AG09319 (cell line): ENCODE data around the gene SCAMP3.

Experiments used
- DNase-seq: peaks from one replicate; pipeline ENCODE4 v3.0.0-alpha.2; 2010; ENCODE audit warnings: low read depth; ENCODE audit errors: extremely low read depth
- TF ChIP-seq, protein P1 (sequence below): IDR thresholded peaks from 2 replicates; pipeline ENCODE4 v1.5.1; 2011; ENCODE audit warnings: low read depth, mild to moderate bottlenecking, inconsistent platforms, low read length, moderate library complexity

The SCAMP3 gene

DNA sequence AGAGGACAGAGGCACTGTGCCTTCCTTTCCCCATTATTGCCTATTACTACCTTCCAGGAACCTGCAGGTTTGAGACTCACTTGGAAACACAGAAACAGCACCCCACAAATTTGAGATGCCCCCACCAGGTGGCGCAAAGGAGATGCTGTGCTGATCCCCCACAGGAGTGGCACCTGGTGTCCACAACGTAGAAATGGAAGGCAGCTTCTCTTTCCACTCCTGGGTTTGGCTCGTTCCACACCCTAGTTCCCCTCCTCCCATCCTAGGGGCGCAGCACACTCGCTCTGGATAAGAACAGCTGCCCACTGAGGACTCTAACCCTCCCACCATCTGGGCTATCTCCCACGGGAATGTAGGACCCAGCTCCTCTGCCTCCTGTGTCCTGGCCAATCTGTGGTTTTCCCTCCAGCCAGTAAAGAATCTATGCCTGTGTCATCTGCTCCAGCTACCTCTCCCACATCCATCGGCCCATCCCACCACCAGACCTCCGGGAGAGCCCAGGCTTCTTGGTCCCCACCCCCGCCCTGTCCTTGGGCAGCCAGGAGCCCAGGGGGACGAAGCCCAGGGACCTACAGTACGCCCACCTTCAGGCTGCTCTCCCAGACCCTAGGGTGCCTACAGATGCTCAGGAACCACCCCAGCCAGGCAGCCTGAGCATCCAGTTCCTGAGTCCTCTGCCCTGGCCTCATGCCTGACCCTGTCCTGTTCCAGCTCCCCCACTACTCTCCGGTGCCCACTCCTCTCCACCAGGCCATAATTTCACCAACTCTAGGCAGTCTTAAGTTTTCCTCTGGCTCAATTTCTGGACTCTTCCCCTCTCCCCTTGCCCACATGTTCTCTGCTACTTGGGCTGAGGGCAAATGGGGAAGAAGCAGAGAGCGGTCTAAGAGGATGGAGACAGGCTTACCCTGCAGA, 55.0 kb downstream of the SCAMP3 start:
- DNase-seq, result no peak
- TF ChIP-seq, protein P1, sequence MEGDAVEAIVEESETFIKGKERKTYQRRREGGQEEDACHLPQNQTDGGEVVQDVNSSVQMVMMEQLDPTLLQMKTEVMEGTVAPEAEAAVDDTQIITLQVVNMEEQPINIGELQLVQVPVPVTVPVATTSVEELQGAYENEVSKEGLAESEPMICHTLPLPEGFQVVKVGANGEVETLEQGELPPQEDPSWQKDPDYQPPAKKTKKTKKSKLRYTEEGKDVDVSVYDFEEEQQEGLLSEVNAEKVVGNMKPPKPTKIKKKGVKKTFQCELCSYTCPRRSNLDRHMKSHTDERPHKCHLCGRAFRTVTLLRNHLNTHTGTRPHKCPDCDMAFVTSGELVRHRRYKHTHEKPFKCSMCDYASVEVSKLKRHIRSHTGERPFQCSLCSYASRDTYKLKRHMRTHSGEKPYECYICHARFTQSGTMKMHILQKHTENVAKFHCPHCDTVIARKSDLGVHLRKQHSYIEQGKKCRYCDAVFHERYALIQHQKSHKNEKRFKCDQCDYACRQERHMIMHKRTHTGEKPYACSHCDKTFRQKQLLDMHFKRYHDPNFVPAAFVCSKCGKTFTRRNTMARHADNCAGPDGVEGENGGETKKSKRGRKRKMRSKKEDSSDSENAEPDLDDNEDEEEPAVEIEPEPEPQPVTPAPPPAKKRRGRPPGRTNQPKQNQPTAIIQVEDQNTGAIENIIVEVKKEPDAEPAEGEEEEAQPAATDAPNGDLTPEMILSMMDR, result peak; percentile 87
